NCI-H2196 treated with DMSO at 0.1 percent for 48 hours (cell line): ENCODE measurements around the gene NDUFA11.
"Not testable (repeated sequence)": the region's sequence is repeated elsewhere in the genome, so short reads cannot be mapped to it uniquely, and the experiment has no call there.

Source experiments
- DNase-seq: peaks from one replicate; lab custom pipeline; 2025; ENCODE audit not compliant: unreplicated experiment; lab: John Stamatoyannopoulos, UW

NDUFA11 gene

DNA sequence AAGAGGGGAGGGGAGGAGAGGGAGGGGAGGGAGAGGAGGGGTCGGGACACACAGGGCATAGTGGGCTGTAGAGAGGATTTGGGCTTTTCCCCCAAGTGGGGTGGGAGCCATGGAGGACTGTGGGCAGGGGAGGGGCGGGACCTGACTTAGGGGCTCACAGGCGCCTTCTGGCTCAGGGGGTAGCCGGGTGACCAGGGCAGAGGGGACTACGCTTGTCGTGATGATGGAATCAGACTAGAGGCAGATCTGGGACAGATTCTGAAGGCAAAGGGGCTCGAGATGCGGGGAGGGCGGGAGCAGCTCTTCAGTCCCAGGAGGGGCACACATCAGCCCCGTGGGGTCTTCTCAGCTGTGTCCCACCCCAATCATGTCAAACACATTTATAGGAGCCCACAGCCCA lies 13.5 kb downstream of the NDUFA11 start:
- no peak for DNase-seq

DNA sequence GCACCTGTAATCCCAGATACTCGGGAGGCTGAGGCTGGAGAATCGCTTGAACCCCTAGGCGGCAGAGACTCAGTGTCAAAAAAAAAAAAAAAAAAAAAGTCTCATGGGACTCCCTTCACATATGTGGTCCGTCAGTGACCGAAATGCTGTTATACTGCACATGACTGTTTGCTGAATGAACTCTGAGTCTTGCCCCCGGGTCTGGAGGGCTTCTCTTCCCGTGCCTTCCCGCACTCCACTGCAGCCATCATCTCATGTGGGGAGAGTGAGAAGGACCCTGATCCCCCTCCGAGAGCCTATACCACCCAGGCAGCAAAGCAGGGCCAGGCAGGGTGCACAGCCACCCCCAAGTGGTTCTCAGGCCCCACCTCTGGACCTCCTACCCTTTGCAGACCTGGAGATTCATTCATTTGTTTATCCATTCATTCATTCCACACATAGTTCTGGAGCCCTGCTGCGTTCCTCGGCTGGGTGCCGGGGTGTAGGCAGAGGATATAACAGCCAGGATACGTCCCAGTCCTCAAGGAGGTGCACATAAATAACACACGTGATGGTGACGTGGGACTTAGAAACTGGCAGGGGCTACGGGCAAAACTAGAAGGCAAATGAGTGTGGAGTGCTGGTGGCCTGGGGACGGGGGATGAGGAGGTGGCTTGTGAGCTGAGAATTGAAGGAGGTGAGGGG lies 14.2 kb downstream of the NDUFA11 start:
- no peak for DNase-seq

DNA sequence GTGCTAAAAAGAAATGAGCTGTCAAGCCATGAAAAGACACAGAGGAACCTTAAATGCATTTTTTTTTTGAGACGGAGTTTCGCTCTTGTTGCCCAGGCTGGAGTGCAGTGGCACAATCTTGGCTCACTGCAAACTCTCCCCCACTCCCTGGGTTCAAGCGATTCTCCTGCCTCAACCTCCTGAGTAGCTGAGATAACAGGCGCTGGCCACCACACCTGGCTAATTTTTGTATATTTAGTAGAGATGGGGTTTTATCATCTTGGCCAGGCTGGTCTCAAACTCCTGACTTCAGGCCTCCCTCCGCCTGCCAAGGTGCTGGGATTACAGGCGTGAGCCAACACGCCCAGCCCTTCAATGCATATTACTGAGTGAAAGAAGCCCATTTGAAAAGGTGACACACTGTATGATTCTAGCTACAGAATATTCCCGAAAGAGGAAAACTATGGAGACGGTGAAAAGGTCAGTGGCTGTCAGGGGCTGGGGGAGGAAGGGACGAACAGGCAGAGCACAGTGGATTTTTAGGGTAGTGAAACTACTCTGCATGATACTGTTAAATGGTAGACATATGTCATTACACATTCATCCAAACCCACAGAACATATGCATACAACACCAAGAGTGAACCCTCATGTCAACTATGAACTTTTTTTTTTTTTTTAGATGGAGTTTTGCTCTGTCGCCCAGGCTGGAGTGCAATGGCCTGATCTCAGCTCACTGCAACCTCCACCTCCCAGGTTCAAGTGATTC lies 19.4 kb downstream of the NDUFA11 start:
- DNase-seq: not testable (repeated sequence)

DNA sequence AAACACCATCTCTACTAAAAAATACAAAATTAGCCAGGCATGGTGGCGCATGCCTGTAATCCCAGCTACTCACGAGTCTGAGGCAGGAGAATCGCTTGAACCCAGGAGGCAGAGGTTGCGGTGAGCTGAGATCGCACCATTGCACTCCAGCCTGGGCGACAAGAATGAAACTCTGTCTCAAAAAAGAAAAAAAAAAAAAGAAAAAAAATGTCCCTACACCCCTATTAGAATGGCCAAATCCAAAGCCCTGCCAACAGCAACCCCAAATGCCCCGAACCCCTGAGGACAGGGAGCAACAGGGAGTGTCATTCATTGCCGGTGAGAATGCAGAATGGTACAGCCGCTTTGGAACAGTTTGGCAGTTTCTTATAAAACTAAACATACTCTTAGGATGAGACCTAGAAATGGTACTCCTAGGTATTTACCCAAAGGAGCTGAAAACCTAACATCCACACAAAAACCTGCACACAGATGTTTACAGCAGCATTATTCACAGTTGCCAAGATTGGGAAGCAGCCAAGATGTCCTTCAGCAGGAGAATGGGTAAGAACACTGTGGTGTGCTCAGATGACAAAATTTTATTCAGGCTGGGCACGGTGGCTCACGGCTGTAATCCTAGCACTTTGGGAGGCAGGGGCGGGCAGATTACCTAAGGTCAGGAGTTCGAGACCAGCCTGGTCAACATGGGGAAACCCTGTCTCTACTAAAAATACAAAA lies 20.3 kb downstream of the NDUFA11 start:
- peak; percentile 46 for DNase-seq

DNA sequence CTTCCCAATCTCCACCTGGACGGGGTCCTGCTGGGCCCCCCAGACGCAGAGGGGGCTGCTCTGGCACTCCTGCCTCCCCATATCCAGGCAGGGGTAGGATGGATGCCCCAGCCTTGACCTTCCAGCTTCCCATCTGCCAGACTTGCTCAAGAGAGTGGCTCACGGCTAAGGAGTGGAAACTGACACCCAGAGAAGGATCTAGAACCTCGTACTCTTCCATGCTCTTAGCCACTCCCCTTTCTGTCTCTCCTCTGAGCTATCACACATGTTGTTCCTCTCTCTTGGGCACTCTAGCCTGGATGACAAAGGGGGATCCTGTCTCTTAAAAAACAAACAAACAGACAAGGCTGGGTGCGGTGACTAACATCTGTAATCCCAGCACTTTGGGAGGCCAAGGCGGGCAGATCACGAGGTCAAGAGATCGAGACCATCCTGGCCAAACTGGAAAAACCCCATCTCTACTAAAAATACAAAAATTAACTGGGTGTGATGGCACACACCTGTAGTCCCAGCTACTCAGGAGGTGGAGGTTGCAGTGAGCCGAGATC lies 21.1 kb downstream of the NDUFA11 start:
- DNase-seq: no peak

DNA sequence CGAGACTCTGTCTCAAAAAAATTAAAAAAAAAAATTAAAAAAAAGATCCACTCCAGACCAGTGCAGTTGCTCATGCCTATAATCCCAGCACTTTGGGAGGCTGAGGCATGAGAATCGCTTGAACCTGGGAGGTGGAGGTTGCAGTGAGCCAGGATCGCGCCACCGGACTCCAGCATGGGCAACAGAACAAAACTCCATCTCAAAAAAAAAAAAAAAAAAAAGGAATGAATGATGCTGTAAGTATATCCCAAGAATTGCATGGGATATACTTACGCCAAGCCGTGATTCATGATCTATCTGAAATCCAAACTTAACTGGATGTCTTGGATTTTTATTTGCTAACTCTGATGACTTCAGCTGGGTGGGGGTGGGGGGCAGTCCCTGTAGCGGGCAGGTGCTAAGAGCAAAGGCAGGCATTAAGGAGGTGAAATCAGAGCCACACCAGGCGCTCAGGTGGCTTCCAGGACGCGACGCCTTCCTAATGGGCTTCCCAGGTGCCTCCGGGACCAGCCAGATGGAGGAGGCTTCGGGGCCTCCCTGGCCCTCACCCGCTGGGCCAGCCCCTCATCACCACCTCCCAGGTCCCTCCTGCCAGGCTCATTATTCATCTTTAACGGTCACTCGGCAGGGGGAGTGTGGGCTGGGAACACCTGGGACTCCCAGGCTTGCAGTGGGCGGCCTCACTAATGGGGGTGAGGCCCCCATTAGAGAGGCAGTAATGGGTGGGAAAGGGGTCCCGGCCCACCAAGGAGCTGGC lies 21.9 kb downstream of the NDUFA11 start:
- peak; percentile 56 for DNase-seq

DNA sequence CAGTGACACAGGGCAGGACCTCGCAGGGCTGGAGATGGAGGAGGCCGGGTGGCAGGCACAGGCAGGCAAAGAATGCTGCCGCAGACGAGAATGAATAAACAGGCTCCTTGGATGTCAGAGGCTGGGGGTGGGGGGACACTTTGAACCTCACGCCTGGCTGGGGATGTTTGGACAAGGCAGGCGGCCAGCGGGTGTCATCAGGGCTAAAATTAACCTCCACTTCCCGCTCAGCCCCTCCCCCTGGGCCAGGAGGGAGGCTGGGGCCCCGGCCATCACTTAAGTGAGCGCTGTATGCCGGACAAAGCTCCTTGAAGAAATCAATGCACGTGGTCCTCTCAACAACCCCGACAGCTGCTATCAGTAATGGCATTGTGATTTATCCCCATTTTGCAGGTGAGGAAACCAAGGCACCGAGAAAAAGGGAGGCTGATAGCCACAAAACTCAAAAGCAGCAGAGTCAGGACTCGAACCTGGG lies 22.9 kb downstream of the NDUFA11 start:
- DNase-seq: peak; percentile 38

DNA sequence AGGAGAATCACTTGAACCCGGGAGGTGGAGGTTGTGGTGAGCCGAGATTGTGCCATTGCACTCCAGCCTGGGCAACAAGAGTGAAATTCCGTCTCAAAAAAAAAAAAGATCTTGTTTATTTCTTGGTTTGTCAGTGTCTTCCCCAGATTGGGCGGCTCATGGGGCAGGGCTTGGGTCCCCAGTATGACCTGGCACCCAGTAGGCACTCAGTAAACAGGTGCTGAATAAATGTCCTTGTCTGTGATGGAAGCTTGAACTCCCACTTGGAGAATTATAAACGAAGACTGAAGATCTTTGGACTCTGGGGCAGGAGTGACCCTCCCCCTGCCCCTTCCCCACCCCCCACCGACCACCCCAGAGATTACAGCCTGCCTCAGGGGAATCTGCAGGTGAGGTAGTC lies 23.4 kb downstream of the NDUFA11 start:
- no peak for DNase-seq

DNA sequence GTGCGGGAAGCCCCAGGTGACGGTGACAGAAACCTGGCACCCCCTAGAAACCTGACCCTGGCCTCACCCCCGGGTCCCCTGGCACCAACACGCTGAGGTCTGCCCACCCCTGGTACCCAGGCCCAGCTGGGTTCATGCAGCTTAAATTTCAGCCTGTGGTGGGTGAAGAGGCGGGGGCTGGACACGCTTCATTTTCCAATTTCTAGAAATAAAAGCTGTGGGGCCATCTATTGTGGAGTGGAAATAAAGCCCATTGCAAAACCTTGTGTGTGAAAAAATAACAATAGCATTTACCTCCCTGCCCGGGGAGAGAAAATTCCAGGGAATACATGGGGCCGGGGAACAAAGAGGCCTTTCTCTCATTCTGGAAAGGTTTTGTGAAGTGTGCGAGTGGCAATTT lies 25.7 kb downstream of the NDUFA11 start:
- DNase-seq: no peak

DNA sequence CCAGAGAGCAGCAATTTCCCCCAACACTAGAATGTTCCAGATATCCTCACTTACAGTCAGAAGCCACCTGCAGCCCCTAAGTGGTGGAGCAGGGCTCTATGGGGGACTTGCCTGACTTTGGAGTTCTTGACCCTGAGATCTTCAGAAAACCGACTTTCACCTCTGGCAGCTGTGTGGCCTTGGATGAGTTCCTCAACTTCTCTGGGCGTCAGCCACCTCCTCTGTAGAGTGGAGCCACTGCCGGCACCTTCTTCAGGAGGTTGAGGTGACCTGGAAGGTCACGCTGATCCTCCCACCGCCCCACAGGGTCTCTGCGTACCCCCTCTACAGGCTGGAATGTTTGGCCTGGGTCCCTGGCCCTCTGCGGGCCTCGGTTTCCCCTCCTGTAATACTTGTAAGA lies 26.2 kb downstream of the NDUFA11 start:
- DNase-seq: no peak

DNA sequence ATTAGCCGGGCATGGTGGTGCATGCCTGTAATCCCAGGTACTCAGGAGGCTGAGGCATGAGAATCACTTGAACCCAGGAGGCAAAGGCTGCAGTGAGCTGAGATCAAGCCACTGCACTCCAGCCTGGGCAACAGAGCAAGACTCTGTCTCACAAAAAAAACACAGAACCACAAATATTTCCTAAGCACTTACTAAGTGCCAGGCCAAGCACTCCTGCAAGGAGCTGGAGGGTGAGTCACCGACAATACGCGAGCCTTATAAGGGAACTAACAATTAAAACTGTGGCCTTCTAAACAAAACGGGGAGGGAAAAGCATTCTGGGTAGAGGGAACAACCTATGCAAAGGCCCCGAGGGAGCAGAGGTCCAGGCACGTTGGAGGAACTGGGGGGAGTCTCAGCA lies 29.1 kb downstream of the NDUFA11 start:
- DNase-seq: not testable (repeated sequence)

DNA sequence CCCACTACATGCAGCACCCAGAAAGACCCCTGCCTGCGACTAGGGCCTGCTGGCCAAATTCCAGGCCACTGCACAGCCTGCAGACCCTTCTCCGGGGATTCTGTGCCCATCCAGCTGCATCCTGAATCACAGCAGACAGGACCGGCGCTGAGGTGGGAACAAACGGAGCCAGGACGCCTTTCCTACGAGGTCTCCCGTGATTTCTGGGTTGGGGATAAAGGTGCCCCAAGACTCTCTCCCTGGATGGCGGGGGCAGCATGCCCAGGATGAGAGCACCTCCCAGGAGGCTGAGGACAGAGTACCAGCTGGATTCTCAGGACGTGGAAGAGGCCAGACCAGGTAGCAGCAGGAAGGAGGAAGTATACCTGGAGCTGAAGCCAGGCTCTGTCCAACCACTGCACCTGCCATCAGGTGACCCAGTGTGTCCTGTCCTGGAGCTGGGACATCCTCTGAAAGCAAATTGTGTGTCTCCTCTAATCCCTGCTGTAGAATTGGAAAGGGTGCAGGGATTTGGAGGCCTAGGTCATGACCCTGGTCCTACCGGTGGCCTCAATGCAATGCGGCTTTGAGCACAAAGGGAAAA lies 29.9 kb downstream of the NDUFA11 start:
- DNase-seq: no peak

DNA sequence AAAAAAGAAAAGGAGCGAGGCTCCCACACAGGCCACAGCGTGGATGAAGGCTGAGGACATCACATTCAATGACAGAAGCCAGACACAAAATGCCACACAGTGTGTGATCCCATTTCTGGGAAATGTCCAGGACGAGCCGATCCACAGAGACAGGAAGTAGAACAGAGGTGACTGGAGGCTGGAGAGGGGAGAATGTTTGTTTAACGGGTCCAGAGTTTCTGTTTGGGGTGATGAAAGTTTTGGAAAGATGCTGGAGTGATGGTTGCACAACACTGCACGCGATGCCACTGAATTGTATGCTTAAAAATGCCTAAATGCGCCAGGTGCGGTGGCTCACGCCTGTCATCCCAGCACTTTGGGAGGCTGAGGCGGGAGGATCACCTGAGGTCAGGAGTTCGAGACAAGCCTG lies 32.6 kb downstream of the NDUFA11 start:
- no peak for DNase-seq

DNA sequence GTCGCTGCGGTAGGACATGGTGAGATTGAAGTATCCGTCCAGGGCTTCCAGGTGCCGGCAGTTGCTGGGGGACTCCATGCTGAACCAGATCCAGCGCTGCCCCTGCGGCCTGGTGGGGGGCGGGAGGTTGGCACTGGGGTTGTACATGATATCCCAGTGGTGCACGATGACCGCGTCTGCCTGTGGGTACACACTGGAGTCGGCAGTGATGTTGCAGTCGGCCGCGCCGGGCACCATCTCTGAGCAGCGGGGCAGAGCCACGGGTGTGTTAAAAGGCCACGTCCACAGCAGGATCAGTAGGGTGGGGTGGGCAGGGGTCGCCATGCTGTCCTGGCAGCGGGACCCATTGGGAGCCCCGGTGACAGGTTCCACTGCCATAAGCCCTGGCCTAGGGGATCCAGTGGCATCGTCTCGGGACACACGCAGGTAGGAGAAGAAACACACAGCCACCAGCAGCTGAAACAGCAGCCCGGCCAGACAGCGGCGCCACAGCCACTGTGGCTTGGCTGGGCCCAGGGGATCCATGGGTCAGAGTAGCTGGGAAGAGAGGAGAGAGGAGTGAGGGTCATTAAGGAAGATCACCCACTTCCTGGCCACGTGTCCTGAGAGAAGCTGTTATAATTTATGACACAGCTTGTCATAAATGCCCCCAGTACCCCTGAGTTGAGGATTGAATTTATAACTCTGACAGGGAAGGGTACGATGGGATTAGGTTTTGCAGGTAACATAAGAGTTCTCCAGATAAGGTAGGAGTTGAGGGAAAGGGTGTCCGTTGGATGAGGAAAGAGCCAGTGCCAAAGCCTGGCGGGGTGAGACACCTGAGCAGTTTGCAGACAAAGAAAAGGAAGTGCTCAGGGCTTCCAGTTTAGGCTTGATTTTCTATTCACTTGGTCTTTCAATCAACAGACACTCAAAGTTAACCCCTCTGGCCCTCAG lies 36.1 kb downstream of the NDUFA11 start:
- DNase-seq: no peak

DNA sequence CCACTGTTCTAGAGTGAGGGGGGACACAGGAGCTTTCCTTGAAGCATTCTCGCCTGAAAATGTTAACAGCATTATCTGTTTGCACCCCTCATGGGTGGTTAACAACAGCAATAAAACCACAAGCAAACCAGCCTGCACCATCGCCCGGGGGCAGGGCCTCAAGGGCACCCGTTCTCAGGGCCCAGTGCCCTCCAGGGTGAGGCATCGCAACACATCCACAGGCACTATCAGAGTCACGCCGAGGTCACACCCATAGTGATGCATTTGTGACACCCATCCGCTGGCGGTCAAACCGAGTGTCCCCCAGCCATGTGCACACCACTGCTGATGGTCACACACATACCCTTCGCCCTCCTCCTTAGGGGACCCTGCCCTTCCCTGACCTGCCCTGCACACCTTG lies 37.8 kb downstream of the NDUFA11 start:
- DNase-seq: no peak

DNA sequence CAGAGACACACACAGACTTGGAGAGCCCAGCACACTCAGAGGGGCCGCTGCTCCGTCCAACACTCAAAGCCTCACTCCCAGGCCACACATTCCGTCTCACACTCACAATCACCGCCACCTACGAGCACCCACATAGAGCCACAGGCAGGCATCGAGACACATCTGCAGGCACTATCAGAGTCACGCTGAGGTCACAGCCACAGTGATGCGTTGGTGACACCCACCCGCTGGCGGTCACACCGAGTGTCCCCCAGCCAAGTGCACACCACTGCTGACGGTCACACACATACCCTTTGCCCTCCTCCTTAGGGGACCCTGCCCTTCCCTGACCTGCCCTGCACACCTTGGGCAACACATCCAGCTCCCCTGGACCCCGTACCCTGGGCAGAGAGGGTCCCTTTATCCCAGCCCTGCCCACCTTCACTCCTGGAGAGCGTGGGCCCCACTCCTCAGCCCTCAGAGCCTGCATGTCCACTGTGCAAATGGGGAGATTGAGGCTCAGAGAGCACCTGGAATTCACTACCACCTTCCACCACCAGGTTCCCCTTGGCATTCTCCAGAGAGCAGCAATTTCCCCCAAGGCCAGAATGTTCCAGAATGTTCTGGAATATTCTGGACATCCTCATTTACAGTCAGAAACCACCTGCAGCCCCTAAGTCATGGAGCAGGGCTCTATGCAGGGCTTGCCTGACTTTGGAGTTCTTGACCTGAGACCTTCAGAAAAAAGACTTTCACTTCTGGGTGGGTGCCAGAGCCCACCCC lies 38.7 kb downstream of the NDUFA11 start:
- no peak for DNase-seq

DNA sequence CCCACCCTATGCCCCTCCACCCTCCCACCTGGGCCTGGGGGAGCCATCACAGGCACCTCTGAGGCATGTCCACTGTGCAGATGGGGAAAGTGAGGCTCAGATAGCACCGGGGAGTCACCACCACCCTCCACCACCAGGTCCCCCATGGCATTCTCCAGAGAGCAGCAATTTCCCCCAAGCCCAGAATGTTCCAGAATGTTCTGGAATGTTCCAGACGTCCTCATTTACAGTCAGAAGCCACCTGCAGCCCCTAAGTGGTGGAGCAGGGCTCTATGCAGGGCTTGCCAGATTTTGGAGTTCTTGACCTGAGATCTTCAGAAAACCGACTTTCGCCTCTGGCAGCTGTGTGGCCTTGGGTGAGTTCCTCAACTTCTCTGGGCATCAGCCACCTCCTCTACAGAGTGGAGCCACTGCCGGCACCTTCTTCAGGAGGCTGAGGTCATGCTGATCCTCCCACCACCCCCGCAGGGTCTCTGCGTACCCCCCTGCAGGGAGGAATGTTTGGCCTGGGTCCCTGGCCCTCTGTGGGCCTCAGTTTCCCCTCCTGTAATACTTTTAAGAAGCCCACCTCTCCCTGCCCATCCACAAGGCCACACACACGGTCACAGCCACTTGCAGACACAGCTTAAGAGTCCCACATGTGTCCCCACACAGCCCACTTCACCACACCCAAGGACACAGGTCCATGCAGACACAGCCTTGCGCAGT lies 39.4 kb downstream of the NDUFA11 start:
- DNase-seq: no peak

DNA sequence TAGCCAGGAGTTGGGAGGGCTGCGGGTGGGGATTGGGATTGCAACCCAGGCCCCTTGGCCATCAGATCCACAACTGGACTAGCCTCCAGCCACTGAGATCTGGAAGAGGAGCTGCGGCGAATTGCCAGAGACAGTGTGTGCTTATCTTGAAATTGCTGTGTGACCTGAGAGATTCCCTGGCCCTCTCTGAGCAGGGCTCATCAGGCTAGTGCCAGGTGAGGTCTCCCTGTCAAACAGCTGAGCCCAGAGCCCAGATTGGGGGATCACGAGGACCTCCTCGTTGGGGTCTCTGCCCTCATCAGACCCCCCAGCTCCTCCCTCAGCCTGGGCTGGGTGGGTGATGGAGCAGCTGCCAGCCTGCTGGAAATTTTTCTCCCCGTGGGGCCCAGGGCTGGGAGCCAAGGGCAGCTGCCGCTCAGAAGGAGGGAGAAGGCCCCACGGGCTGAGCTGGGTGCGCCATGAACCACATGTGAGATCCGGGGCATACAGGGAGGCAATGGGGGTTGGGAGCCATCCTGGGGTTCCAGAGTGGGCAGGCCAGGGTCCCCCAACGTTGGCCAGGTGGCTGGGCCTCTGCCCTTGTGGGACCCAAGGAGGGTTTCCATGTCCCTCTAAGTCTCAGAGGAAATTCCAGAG lies 40.4 kb downstream of the NDUFA11 start:
- DNase-seq: no peak
